NCI-H82 treated with DMSO at 0.1 percent for 48 hours (cell line): ENCODE results near the gene TBX3.

ENCODE experiments used
- DNase-seq: peaks from one replicate; lab custom pipeline; 2025; ENCODE audit not compliant: unreplicated experiment; lab: John Stamatoyannopoulos, UW

The TBX3 gene

DNA sequence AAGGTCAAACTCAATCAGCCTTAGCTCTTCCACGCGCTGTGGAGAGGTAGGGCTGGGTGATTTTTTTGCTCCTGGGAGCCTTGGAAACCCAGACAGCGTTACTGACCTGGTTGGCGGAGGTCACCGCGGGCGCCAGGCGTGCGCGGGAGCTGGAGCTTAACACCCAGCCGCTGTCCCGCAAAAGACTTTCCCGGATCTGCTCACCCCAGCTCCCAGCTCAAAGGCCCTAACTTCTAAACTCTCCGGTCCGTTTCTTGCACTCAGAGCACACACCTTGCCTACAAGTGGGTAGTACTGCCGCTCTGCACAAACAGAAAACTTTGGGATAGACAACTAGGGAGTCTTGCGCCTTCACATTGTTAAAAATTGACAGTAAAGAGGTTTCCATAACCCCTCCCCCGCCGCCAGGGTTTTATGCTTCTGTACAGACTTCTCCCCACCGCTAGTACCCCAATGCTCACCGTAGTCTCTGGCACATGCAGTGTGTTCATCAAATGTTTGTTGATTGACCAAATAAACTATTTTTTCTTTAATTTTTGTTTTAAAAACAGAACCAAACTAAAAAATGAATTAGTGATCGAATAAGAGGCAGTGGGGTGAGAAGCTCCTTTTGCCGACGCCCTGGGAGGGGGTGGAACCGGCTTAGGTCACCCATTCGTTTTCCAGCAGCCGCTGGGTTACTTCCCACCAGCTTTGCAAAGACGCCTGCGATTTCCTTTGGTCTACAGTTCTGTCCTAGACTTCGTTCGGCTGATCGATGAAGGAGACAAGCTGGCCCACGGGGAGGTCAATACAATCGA lies 12.7 kb upstream of the TBX3 start:
- no peak for DNase-seq

DNA sequence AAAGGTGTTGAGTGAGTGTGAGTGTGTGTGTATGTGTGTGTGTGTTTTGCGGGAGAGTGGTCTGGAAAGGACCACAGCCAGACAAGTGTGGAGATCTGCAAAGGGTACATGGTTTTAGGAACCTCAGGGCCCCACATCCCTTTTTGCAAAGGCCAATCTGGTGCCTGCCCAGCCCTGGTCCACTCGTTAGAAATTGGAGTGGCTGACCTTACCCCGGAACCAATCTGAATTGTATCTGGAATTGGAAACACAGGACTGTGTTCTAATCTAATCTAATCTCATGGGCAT lies 11.3 kb upstream of the TBX3 start:
- no peak for DNase-seq

GRCh38 chr12:114694436-114695304 lies 10.7 kb upstream of the TBX3 start:
- no peak for DNase-seq

- DNase-seq, result no peak
These were observed 9.6 kb upstream of the TBX3 start for GRCh38 chr12:114693532-114693931.

- DNase-seq, result no peak
These were observed 9.1 kb upstream of the TBX3 start for GRCh38 chr12:114693059-114693531.

- DNase-seq, result no peak
These were observed 8.4 kb upstream of the TBX3 start for GRCh38 chr12:114692186-114693058.

DNA sequence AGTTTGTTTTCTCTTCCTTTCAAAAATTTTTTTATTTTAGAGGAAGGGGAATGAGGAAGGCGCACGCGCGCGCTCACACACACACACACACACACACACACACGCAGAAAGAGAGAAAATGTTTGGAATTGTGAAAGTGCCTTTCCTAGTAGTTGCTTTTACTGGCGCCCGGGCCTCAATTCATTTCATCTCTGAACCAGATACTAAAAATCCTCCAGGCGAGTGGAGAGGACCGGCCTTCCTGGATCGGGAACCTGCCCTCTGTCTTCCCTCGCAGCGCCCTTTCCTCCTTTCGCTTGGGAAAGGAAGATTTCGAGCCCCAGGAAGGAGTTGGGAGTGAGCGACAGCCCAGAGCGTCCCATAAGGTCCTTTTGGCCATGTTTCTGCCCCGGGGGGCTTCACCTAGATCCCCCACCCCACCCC lies 7.8 kb upstream of the TBX3 start:
- no peak for DNase-seq

DNA sequence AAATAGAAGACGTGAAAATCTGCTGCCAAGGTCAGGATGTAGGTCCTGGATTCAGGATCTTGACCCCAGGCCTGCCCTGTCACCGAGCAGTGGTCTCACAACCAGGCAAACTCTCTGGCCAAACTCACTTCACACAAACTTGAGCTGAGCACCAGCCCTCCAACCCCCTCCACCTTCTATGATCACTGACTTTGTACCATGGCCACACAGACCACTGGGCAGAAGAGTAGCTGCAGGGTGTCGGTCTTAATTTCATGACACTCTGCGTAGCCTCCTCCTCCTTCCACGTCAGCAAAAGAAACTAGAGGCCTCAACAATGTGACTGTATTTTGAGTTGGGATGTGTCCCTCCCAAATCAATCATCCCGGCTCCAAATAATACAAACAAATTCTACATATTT lies 7.2 kb upstream of the TBX3 start:
- no peak for DNase-seq

DNA sequence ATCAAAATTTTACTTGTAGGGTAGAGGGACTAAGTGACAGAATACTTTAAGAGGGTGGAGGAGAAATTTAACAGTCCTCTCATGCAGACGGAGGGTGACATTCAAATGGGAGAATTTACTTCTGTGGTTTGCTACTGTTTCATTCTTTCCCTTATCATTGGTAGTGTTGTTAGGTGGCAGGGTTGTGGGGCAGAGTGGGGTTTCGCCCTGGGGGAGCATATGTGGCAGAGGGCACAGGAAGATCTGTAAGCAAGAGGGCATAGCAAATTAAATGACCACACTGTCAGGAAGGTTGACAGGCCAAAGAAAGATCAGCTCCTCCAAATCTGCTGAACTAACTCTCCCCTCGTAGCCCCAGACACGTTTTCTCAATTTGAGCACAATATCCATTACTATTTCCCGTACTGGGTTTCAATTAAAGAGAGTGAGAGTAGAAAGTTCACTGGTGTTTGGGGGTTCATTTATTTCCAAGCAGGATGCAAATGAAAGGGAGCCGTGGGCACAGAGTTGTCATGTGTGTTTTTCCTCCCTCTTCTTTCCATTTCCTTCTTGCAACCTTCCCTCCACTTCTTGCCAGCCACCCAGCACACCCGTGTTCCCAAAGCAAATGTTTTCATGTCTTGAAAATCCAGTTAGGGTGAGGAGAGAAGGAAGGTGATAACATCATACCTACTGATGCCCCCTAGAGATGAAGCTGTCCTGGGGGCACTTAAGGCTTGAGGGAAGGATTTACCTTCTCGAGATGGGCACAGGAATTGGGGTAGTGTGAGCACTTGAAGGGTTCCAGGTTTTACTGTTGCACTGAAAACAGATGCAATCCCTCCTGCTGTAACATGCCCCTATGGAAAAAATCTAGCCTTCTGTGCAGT lies 6.5 kb upstream of the TBX3 start:
- DNase-seq, result no peak

DNA sequence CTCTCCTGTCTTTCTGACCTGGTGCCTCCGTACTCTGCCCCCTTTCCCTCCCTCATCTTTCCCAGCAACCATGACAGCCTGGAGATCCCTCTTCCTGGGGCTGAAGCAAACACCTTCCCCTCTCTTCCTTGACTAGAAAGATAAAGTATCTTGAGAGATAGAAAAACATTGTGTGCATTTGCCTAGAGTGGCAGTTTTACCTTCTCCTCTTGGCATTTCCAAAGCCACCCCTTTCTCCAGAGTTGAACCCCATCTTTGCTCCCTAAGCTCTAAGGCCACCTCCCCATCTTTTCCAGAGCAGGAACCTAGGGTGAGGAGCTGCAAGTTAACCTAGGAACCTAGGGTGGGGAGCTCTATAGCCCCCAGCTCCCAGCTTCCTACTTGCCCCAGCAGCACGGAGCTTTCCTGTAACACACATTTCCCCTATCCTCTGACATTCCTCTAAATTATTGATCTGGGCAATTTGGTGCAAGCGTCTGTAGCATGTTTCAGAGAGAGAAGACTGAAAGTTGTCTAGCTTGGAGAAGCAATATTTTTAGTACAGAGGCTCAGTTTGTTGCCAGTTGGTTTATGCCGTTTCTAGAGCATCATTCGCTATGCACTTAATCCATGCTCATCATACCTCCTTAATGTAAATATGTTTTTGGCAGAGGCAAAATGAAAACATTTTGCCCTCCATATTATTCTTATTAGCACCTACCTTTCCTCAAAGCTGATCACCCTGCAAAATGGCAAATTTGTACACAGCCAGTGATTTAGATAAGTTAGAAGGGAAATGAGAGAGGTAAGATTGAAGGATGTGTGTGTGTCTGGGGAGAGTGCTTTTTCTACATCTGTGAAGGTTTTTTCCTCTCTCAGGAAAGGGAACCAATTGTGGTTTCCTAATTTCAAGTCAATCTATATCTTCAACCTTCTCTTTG lies 5.4 kb upstream of the TBX3 start:
- no peak for DNase-seq

GRCh38 chr12:114688256-114688845 lies 4.4 kb upstream of the TBX3 start:
- DNase-seq, result no peak

- DNase-seq, result no peak
These were observed 3.8 kb upstream of the TBX3 start for GRCh38 chr12:114687802-114688201.

GRCh38 chr12:114686773-114687500 lies 3.0 kb upstream of the TBX3 start:
- DNase-seq, result no peak

GRCh38 chr12:114686426-114686772 lies 2.4 kb upstream of the TBX3 start:
- no peak for DNase-seq

GRCh38 chr12:114685869-114686268 lies 1.9 kb upstream of the TBX3 start:
- no peak for DNase-seq

GRCh38 chr12:114685320-114685781 lies 1.4 kb upstream of the TBX3 start:
- no peak for DNase-seq

GRCh38 chr12:114684870-114685273 lies 897 bp upstream of the TBX3 start:
- DNase-seq, result no peak

DNA sequence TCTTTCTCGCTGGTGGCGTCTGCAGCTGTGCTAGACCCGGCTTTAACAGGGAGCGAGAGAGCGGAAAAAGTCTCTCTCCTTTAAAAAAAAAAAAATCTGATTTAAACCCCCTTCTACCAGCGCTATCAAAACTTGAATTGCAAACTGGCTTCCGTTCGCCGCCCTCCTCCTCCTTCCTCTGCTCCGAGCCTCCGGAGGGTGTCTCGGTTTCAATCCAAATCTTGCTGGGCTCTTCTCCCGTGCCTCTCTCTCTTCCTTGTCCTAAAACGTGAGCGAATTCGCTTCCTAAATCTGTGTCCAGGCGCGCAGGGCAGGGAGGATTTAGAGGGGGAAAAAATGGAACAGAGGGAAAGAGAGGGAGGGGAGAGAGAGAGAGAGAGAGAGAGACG lies 272 bp downstream of the TBX3 start:
- no peak for DNase-seq
